Peyer's patch (tissue), 4 donors: ENCODE data around the gene DEF6.

Experiments used
- POLR2A ChIP-seq, 2 donors: fragments of 450-650 bp; IDR thresholded peaks; one replicate each; pipeline ENCODE4 v1.5.1; 2017; ENCODE audit warnings: antibody characterized with exemption in 2 of 2, mild to moderate bottlenecking in 2 of 2, moderate library complexity in 2 of 2
- TF ChIP-seq, protein P1 (sequence below), 6 experiments: fragments of 450-650 bp in 4 of 6; fragments of 200-600 bp in 2 of 6; sonication (generic) in 1 of 6; IDR thresholded peaks; one replicate each; pipeline ENCODE4 v1.5.1; 2017 to 2019; ENCODE audit warnings: antibody characterized with exemption in 6 of 6, mild to moderate bottlenecking in 3 of 6, moderate library complexity in 1 of 6

DNA sequence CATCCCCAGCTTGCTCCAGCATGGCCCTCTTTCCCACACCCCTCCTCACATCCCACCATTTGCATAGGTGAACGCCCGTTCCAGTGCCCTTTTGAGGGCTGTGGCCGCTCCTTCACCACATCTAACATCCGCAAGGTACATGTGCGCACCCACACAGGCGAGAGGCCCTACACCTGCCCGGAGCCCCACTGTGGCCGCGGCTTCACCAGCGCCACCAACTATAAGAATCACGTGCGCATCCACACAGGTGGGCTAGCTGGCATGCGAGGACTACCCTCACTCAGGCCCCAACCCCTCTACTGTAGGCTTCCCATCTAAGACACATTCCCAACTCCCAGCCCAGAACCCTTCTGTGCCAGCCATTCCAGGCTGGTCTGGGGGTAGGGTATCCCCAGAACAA is 6.1 kb upstream of the DEF6 start:
- TF ChIP-seq, protein P1, sequence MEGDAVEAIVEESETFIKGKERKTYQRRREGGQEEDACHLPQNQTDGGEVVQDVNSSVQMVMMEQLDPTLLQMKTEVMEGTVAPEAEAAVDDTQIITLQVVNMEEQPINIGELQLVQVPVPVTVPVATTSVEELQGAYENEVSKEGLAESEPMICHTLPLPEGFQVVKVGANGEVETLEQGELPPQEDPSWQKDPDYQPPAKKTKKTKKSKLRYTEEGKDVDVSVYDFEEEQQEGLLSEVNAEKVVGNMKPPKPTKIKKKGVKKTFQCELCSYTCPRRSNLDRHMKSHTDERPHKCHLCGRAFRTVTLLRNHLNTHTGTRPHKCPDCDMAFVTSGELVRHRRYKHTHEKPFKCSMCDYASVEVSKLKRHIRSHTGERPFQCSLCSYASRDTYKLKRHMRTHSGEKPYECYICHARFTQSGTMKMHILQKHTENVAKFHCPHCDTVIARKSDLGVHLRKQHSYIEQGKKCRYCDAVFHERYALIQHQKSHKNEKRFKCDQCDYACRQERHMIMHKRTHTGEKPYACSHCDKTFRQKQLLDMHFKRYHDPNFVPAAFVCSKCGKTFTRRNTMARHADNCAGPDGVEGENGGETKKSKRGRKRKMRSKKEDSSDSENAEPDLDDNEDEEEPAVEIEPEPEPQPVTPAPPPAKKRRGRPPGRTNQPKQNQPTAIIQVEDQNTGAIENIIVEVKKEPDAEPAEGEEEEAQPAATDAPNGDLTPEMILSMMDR (IDR thresholded peaks at IDR 0.05), result no peak
- no peak for TF ChIP-seq POLR2A (IDR thresholded peaks at IDR 0.05)
